Ascending aorta (tissue), 2 donors: ENCODE measurements around the gene CD302. TPM values are rescaled to one million over a fixed set of nuclear protein-coding genes. Genes with fewer than 3 reads are reported as not detected.
"Not testable (repeated sequence)": the region's sequence is repeated elsewhere in the genome, so short reads cannot be mapped to it uniquely, and the experiment has no call there.

Experiments used
- DNase-seq, 2 donors: peaks; one replicate each; pipeline ENCODE4 v3.0.0-alpha.2; 2019; ENCODE audit warnings: low spot score in 2 of 2
- H3K27ac ChIP-seq, 2 donors: fragments of 200-600 bp; sonication (generic); one replicate each; pipeline ENCODE4 v1.5.1; 2016 to 2017; ENCODE audit warnings: mild to moderate bottlenecking in 1 of 2
- H3K27me3 ChIP-seq: fragments of 200-600 bp; sonication (generic); one replicate; pipeline ENCODE4 v1.5.1; 2017
- H3K36me3 ChIP-seq, 2 donors: fragments of 200-600 bp; sonication (generic); one replicate each; pipeline ENCODE4 v1.5.1; 2016
- H3K4me1 ChIP-seq, 2 donors: fragments of 200-600 bp; sonication (generic); one replicate each; pipeline ENCODE4 v1.5.1; 2016 to 2017; ENCODE audit warnings: mild to moderate bottlenecking in 1 of 2
- H3K4me3 ChIP-seq, 2 donors: fragments of 200-600 bp; sonication (generic); one replicate each; pipeline ENCODE4 v1.5.1; 2016 to 2017; ENCODE audit warnings: mild to moderate bottlenecking in 1 of 2
- H3K9me3 ChIP-seq, 2 donors: fragments of 200-600 bp; sonication (generic); one replicate each; pipeline ENCODE4 v1.5.1; 2016
- intact Hi-C: fragments of 100-400 bp; cut with DNase I; formaldehyde crosslinking; loops from one replicate; pipeline ENCODE4 v1.15.1; 2023
- total RNA-seq: library from RNA; depleted of rRNA; stranded (reverse); fragments of >200 nt; gene quantifications from one replicate; pipeline ENCODE4 v1.1.0, GENCODE V29; 2016
- TF ChIP-seq, protein P1 (sequence below), 3 experiments: fragments of 200-600 bp in 2 of 3; fragments of 450-650 bp in 1 of 3; sonication (generic) in 2 of 3; IDR thresholded peaks; one replicate each; pipeline ENCODE4 v1.5.1; 2016 to 2019; ENCODE audit warnings: antibody characterized with exemption in 3 of 3, mild to moderate bottlenecking in 1 of 3, moderate library complexity in 1 of 3

The CD302 gene
- total RNA-seq, 1 donor from 2014 or later: 30.9 TPM

DNA sequence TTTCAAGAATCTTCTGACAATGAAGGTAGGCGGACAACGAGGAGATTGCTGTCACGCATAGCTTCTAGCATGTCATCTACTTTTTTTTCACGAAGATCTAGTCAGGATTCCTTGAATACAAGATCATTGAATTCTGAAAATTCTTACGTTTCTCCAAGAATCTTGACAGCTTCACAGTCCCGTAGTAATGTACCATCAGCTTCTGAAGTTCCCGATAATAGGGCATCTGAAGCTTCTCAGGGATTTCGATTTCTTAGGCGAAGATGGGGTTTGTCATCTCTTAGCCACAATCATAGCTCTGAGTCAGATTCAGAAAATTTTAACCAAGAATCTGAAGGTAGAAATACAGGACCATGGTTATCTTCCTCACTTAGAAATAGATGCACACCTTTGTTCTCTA, 49.9 kb downstream of the CD302 start:
- H3K4me1 ChIP-seq: no peaks in the 10 kb centered on the region
- intact Hi-C loops: no loop called here
- no peak overlapping the region for H3K4me3 ChIP-seq
- H3K27me3 ChIP-seq: no peaks in the 10 kb centered on the region
- no peak for DNase-seq
- no peaks in the 10 kb centered on the region for H3K9me3 ChIP-seq
- no peak overlapping the region for H3K27ac ChIP-seq
- TF ChIP-seq, protein P1, sequence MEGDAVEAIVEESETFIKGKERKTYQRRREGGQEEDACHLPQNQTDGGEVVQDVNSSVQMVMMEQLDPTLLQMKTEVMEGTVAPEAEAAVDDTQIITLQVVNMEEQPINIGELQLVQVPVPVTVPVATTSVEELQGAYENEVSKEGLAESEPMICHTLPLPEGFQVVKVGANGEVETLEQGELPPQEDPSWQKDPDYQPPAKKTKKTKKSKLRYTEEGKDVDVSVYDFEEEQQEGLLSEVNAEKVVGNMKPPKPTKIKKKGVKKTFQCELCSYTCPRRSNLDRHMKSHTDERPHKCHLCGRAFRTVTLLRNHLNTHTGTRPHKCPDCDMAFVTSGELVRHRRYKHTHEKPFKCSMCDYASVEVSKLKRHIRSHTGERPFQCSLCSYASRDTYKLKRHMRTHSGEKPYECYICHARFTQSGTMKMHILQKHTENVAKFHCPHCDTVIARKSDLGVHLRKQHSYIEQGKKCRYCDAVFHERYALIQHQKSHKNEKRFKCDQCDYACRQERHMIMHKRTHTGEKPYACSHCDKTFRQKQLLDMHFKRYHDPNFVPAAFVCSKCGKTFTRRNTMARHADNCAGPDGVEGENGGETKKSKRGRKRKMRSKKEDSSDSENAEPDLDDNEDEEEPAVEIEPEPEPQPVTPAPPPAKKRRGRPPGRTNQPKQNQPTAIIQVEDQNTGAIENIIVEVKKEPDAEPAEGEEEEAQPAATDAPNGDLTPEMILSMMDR (IDR thresholded peaks at IDR 0.05): no peak
- peaks cover 43 to 66% of the 10 kb centered on the region in 2 donors for H3K36me3 ChIP-seq

DNA sequence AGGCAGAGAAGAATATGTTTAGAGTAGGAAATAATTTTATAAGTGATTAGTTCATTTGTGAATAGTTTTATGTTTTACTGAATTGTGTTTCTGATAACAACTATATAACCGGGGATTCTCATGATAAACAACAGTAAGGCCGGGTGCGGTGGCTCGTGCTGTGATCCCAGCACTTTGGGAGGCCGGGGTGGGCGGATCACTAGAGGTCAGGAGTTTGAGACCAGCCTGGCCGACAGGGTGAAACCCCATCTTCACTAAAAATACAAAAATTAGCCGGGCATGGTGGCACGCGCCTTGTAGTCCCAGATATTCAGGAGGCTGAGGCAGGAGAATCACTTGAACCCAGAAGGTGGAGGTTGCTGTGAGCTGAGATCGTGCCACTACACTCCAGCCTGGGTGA, 52.8 kb downstream of the CD302 start:
- H3K4me3 ChIP-seq, H3K27me3 ChIP-seq, H3K4me1 ChIP-seq, H3K9me3 ChIP-seq, H3K27ac ChIP-seq, DNase-seq, intact Hi-C loops: not testable (repeated sequence)
- peaks cover 38 to 58% of the 10 kb centered on the region in 2 donors for H3K36me3 ChIP-seq

DNA sequence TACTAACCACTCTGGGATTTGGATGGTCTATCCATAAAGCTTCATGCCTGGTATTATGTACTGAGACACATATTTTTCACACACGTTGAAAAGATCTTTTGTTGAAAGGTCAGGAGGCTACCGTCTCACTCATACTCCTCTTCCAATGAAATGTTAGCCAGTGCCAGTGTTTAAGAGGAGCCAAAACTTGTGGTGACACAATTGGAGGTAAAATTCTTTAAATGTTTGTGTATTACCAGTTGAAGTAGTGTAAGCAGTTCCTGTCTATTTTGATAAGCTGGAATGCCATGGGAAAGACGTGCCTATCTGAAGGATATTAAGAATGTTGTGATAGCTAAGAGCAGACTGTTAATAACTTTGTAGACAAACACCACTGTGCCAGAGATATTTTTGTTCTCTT, 53.6 kb downstream of the CD302 start:
- Histone ChIP-seq H3K4me3 (no peak overlapping the region), H3K27ac (peak overlapping the region in 1 of 2 donors; percentile 35), H3K9me3 (no peaks in the 10 kb centered on the region), H3K4me1 (no peaks in the 10 kb centered on the region), H3K36me3 (peaks cover 33 to 49% of the 10 kb centered on the region in 2 donors), H3K27me3 (no peaks in the 10 kb centered on the region)
- DNase-seq: no peak
- TF ChIP-seq, protein P1 (IDR thresholded peaks at IDR 0.05): no peak
- intact Hi-C loops: no loop called here

DNA sequence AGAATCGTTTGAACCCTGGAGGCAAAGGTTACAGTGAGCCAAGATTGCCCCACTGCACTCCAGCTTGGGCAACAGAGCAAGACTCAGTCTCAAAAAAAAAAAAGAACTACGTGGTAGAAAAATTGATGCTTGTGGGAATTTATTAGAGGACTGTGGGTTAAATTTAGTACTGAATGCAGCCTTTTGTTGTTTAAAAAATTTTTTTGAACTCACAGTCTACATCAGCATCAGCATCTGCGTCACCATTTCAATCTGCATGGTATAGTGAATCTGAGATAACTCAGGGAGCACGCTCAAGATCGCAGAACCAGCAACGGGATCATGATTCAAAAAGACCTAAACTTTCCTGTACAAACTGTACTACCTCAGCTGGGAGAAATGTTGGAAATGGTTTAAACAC, 55.2 kb downstream of the CD302 start:
- no peaks in the 10 kb centered on the region for H3K9me3 ChIP-seq
- TF ChIP-seq, protein P1 (IDR thresholded peaks at IDR 0.05): no peak
- no peak overlapping the region for H3K4me3 ChIP-seq
- intact Hi-C loops: no loop called here
- DNase-seq: no peak
- H3K27ac ChIP-seq: no peak overlapping the region
- H3K4me1 ChIP-seq: no peaks in the 10 kb centered on the region
- peaks cover 32 to 49% of the 10 kb centered on the region in 2 donors for H3K36me3 ChIP-seq
- no peaks in the 10 kb centered on the region for H3K27me3 ChIP-seq

DNA sequence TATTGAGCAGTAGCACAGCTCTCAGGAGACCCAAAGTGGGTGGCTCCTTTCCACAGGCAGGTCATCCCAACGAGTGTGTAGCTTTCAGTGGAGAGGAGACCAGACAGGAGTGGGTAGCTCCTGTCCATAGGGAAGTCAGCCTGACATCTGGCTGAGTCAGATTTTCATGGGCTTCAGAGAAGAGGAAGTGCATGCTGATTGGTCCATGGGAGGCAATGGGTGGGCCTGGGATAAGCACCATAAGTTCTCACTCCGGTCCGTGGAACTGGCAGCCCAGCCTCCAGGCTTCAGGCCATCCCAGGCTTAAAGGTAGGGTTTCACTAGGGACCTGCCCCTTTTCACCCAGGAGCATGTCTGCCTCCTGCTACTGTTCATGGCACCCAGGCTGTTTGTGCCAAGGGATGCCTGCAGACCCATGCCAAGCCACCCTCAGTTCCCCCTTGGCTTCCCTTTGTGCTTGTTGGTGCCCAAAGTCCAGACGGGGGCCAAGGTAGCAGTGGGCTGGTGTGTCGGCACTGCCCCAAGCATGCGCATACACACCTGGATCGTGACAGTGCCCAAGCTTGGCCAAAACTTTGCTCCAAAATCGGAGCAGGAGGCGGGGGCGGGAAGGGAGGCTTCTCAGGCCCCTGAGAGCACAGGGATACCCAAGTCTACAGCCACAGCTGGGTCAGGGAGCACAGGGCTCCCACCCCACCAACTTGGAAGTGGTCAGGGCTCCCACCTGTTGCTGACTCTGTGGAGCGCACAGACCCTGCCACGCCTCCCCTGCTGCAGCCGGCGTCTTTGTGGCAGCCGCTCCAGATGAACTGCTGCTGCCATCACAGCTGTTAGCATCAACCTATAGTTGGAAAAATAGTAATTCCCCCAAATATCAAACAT, 59.3 kb downstream of the CD302 start:
- TF ChIP-seq, protein P1 (IDR thresholded peaks at IDR 0.05): no peak
- H3K27me3 ChIP-seq: no peaks in the 10 kb centered on the region
- no peak overlapping the region for H3K27ac ChIP-seq
- H3K4me3 ChIP-seq: no peak overlapping the region
- no peaks in the 10 kb centered on the region for H3K4me1 ChIP-seq
- no peak for DNase-seq
- peaks cover 22 to 42% of the 10 kb centered on the region in 2 donors for H3K36me3 ChIP-seq
- intact Hi-C loops: no loop called here
- no peaks in the 10 kb centered on the region for H3K9me3 ChIP-seq

DNA sequence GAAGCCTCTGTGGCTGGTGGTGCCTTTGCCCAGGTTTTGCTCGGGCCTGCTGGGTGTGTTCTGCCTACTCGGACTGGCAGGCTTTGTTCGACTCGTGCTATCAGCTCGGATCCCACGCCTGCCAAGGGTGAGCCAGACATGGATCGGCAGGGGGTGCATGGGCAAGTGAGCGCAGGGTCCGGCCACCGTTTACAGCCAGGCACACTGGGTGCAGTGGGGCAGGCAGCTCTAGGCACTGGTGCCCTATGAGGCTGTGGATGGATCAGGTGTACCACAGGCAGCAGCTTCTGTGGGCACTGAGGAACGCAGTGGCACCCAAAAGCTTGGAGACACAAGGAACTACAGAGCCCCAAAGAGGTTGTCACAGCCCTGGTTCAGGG, 60.1 kb downstream of the CD302 start:
- H3K27me3 ChIP-seq: no peaks in the 10 kb centered on the region
- H3K36me3 ChIP-seq: peaks cover 22 to 35% of the 10 kb centered on the region in 2 donors
- no peak overlapping the region for H3K4me3 ChIP-seq
- no peak overlapping the region for H3K27ac ChIP-seq
- H3K9me3 ChIP-seq: no peaks in the 10 kb centered on the region
- intact Hi-C loops: no loop called here
- no peak for DNase-seq
- TF ChIP-seq, protein P1 (IDR thresholded peaks at IDR 0.05): no peak
- H3K4me1 ChIP-seq: no peaks in the 10 kb centered on the region
